Putamen (tissue), 1 donor: ENCODE data around the gene FAM151A.
"Not testable (repeated sequence)": the region's sequence is repeated elsewhere in the genome, so short reads cannot be mapped to it uniquely, and the experiment has no call there.

ENCODE experiments used
- DNase-seq: peaks from one replicate; pipeline ENCODE4 v3.0.0-alpha.2; 2016; ENCODE audit warnings: low spot score

Gene FAM151A

GRCh38 chr1:54636461-54637446, 13.4 kb upstream of the FAM151A start:
- not testable (repeated sequence) for DNase-seq

DNA sequence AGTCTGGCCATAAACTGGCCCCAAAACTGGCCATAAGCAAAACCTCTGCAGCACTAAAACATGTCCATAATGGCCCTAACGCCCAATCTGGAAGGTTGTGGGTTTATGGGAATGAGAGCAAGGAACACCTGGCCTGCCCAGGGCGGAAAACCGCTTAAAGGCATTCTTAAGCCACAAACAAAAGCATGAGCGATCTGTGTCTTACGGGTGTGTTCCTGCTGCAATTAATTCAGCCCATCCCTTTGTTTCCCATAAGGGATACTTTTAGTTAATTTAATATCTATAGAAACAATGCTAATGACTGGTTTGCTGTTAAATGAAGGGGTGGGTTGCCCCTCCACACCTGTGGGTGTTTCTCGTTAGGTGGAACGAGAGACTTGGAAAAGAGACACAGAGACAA, 12.5 kb upstream of the FAM151A start:
- DNase-seq: not testable (repeated sequence)

DNA sequence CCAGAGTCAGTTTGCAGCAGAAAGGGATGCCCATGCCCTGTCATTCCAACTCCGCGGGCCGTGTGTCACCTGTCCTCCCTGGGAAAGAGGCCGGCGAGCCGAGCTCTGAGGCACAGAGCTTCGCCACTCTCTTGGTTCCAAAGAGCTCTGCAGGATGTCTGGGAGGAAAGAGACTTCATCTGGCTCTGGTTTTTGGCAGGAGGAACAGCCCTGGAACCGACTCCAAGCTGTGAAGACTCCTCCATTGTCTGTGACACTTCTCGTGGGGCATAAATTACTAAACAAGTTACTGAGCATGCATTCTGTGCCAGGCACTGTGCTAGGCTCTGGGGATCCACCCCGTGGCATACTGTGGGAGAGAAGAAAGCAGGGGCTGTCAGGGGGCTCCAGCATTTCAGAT, 3.9 kb upstream of the FAM151A start:
- no peak for DNase-seq

- DNase-seq: no peak
Measured at GRCh38 chr1:54624466-54625464, 1.4 kb upstream of the FAM151A start.

DNA sequence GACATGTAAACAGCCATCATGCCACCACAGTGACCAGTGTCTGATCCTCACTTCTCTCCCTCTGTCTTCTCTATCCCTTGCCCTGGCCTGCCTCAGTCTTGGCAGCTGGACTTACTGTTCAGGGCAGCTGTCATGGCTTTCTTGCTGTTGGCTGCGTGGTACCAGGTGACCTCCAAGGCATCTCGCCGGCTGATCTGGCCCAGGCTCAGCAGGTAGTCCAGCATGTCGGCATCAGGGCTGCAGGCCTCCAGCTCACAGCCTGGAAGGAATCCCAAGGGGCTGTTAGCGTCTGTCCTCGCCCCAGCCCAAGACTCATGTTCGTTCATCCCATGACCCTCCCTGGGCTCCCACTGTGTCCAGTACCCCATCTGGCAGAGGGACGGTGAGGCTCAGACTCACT, 3.6 kb downstream of the FAM151A start:
- no peak for DNase-seq

DNA sequence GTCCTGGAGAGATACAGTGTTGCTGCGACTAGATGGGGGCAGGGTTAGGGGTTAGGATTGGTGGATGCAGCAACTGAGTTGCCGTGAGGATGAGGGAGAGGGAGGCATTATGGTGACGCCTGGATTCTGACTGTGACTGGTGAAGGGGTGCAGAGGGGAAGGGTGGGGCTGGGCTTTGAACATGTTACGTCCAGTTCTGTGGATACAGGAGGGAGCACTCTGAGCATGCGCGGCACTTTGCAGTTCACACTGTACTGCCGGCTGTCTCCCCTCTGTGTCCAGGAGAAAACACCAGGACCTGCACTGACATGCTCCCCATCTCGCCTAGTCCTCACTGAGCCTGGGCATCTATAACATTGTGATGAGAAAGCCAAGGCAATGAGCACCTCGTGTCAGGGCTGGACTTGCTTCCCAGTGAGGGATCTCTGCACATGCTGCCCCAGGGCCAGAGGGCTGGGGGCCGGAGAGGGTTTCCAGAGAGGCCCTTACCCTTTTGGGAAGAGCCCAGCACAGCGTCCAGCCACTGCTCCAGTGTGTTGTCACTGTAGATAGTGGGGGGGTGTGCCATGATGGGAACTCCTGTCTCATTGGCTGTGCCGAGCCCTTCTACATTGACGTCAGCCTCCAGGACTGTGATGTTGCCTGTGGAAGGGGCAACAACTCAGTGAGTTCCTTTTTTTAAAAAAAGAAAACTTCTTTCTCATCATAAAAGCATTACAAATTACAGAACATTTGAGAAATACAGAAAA, 7.6 kb downstream of the FAM151A start:
- no peak for DNase-seq

- no peak for DNase-seq
Measured at GRCh38 chr1:54614563-54614962, 8.8 kb downstream of the FAM151A start.

- DNase-seq: no peak
Measured at GRCh38 chr1:54614024-54614423, 9.3 kb downstream of the FAM151A start.

- DNase-seq: no peak
Measured at GRCh38 chr1:54611621-54612020, 11.7 kb downstream of the FAM151A start.

DNA sequence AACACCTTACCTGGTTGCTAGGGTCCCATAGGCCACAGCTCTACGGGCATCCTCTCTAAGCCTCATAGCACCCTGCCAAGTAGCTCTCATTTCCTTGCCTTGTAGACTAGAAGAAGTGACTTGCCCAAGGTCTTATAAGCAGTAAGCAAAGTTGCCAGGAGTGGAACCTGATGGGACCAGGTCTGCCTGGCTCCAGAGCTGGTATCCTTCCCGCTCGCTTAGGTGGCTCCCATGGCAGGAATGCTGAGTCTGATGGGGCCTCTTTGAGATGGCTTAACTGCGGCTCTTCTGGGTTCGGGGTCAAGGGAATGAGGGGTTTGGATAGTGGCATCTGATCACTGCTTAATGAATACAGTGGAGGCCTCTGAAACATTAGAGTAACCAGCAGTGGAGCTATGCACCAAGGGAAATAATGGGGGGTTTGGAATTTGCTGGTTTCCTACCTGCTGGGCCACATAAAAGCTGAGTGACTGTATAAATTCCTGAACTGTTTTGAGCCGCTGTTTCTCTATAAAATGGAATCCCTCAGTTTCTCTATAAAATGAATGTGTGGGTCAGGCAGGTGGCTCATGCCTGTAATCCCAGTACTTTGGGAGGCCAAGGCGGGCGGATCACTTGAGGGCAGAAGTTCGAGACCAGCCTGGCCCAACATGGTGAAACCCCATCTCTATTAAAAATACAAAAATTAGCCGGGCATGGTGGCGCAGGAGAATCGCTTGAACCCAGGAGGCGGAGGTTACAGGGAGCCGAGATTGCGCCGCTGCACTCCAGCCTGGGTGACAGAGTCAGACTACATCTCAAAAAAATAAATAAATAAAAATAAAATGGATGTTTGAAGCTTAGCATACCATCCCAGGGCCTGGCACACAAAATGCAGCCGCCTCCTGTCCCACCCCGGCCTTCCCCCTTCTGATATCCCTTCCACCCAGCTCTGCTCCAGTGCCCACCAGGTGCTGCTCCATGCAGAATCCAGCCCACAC, 12.4 kb downstream of the FAM151A start:
- DNase-seq: no peak

DNA sequence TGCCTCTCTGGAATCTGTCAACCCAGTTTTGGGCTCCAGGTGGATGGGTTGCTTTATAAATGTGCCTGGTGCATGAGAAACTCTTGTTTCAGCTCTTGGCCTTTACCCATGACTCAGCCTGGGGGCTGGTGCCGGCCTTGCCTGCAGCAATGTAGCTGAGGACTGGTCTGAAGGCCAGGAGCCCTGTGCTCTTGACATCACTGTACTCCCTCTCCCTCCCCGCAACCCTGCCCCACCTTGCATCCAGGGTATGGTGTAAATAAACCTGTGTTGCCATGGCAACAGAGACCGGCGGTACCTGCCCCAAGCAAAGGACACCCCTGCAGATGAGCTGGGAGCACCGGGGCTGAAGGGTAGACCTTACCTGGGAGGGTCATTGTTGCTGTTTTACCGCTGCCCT, 13.3 kb downstream of the FAM151A start:
- no peak for DNase-seq

- DNase-seq: peak; percentile 37
Measured at GRCh38 chr1:54609301-54609921, 13.9 kb downstream of the FAM151A start.

- no peak for DNase-seq
Measured at GRCh38 chr1:54608566-54609230, 14.6 kb downstream of the FAM151A start.

- DNase-seq: no peak
Measured at GRCh38 chr1:54607821-54608565, 15.3 kb downstream of the FAM151A start.

- DNase-seq: no peak
Measured at GRCh38 chr1:54606990-54607325, 16.4 kb downstream of the FAM151A start.

- no peak for DNase-seq
Measured at GRCh38 chr1:54606096-54606989, 17.0 kb downstream of the FAM151A start.

GRCh38 chr1:54604572-54605370, 18.6 kb downstream of the FAM151A start:
- DNase-seq: no peak
